Gastrocnemius medialis (tissue), 4 donors: Measurements from ENCODE around the gene C17orf100.

Source experiments
- POLR2A ChIP-seq, 2 donors: fragments of 450-650 bp; IDR thresholded peaks; one replicate each; pipeline ENCODE4 v1.6.1; 2017; ENCODE audit warnings: antibody characterized with exemption in 2 of 2, mild to moderate bottlenecking in 2 of 2, moderate library complexity in 2 of 2
- TF ChIP-seq, protein P1 (sequence below), 5 experiments: fragments of 450-650 bp in 3 of 5; fragments of 200-600 bp in 2 of 5; sonication (generic) in 2 of 5; IDR thresholded peaks in 4 of 5; conservative IDR thresholded peaks in 1 of 5; 1 replicate in 4 of 5; 2 replicates in 1 of 5; pipeline ENCODE4 v1.5.1; 2016 to 2019; ENCODE audit warnings: antibody characterized with exemption in 5 of 5, mild to moderate bottlenecking in 3 of 5, moderate library complexity in 3 of 5

DNA sequence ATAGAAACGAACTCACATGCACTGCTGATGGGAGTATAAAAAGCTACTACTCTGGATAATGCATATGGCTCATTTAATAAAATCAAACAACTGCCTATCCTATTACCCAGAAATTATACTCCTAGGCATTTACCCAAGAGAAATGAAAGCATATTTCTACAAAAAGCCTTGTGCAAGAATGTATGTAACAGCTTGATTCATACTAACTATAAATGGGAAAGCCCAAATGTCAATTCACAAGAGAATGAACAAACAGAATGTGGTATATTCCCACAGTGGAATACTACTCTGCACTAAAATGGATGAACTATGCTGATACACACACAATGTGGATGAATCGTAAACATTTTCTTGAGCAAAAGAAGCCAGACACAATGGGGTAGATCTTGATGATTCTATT is 49.4 kb upstream of the C17orf100 start:
- TF ChIP-seq, protein P1, sequence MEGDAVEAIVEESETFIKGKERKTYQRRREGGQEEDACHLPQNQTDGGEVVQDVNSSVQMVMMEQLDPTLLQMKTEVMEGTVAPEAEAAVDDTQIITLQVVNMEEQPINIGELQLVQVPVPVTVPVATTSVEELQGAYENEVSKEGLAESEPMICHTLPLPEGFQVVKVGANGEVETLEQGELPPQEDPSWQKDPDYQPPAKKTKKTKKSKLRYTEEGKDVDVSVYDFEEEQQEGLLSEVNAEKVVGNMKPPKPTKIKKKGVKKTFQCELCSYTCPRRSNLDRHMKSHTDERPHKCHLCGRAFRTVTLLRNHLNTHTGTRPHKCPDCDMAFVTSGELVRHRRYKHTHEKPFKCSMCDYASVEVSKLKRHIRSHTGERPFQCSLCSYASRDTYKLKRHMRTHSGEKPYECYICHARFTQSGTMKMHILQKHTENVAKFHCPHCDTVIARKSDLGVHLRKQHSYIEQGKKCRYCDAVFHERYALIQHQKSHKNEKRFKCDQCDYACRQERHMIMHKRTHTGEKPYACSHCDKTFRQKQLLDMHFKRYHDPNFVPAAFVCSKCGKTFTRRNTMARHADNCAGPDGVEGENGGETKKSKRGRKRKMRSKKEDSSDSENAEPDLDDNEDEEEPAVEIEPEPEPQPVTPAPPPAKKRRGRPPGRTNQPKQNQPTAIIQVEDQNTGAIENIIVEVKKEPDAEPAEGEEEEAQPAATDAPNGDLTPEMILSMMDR (IDR thresholded peaks at IDR 0.05 in 4 of 5, conservative IDR thresholded peaks at IDR 0.05 in 1 of 5) = no peak
- no peak for TF ChIP-seq POLR2A (IDR thresholded peaks at IDR 0.05)
